ENCODE results near the gene NEK5.

- TF ChIP-seq CTCF (conservative IDR thresholded peaks at IDR 0.05) (no peak), ZFX (IDR thresholded peaks at IDR 0.05) (no peak)
Observed at GRCh38 chr13:52048516-52048915, 80.4 kb downstream of the NEK5 start.

Data from C4-2B (cell line).